HEK293 (cell line): Measurements from ENCODE around the gene APOBR.
"Not testable (repeated sequence)": the region's sequence is repeated elsewhere in the genome, so short reads cannot be mapped to it uniquely, and the experiment has no call there.

Source experiments
- PRDM6 ChIP-seq: fragments of 450-650 bp; formaldehyde crosslinking; IDR thresholded peaks from 2 replicates; pipeline ENCODE4 v1.5.1; 2017; ENCODE audit warnings: missing biosample characterization, missing genetic modification characterization
- YY2 ChIP-seq: fragments of 450-650 bp; formaldehyde crosslinking; IDR thresholded peaks from 2 replicates; pipeline ENCODE4 v1.5.1; 2016; ENCODE audit warnings: missing biosample characterization, missing genetic modification characterization
- ZNF513 ChIP-seq: fragments of 450-650 bp; IDR thresholded peaks from 2 replicates; pipeline ENCODE4 v1.5.1; 2018; ENCODE audit warnings: missing biosample characterization, missing genetic modification characterization

GRCh38 chr16:28447081-28447480 lies 47.4 kb upstream of the APOBR start:
- not testable (repeated sequence) for TF ChIP-seq ZNF513 (tag by site-specific recombination); YY2; PRDM6 (tag by site-specific recombination)
